ENCODE results near the gene TACR1.
"Not testable (repeated sequence)": the region's sequence is repeated elsewhere in the genome, so short reads cannot be mapped to it uniquely, and the experiment has no call there.

- TF ChIP-seq CBX5 (IDR thresholded peaks at IDR 0.05; ENCODE audit: low read depth, low read length); POLR2AphosphoS5 (IDR thresholded peaks at IDR 0.05; ENCODE audit: low read depth, low read length); CTCF (IDR thresholded peaks at IDR 0.05; ENCODE audit: control extremely low read depth in 1 of 3, insufficient read depth in 1 of 3, low read depth in 1 of 3, low read length in 3 of 3); MAX (IDR thresholded peaks at IDR 0.05); SP1 (IDR thresholded peaks at IDR 0.05; ENCODE audit: low read depth, low read length); TAF7 (optimal IDR thresholded peaks at IDR 0.05; ENCODE audit: borderline replicate concordance, low read depth, low read length); POLR2A (IDR thresholded peaks at IDR 0.05; ENCODE audit: control extremely low read depth in 1 of 2, low read depth in 2 of 2, low read length in 2 of 2): not testable (repeated sequence)
Observed at GRCh38 chr2:75147884-75148283, 51.4 kb downstream of the TACR1 start.

Data from H1 (cell line).